Left lung (tissue), 10 donors: Measurements from ENCODE around the gene UBE2I. TPM values are rescaled to one million over a fixed set of nuclear protein-coding genes. Genes with fewer than 3 reads are reported as not detected.
"Not testable (repeated sequence)": the region's sequence is repeated elsewhere in the genome, so short reads cannot be mapped to it uniquely, and the experiment has no call there.

Experiments used
- ATAC-seq: fragments of 200-7000 bp; cut with Tn5 transposase; one replicate; pipeline ENCODE4 v1.9.1; 2020; ENCODE audit warnings: moderate library complexity
- DNase-seq, 4 donors: peaks; one replicate each; pipeline ENCODE4 v3.0.0-alpha.2; 2013 to 2020
- H3K27ac ChIP-seq, 2 donors: fragments of 200-600 bp; sonication (generic) in 1 of 2; one replicate each; pipeline versions ENCODE4 v1.5.0 to v1.8.0; 2020 to 2021
- H3K27me3 ChIP-seq, 2 donors: fragments of 200-600 bp; sonication (generic) in 1 of 2; one replicate each; pipeline versions ENCODE4 v1.5.0 to v1.8.0; 2020 to 2021
- H3K36me3 ChIP-seq, 2 donors: fragments of 200-600 bp; sonication (generic) in 1 of 2; one replicate each; pipeline versions ENCODE4 v1.5.0 to v1.8.0; 2020 to 2021
- H3K4me1 ChIP-seq, 2 donors: fragments of 200-600 bp; one replicate each; pipeline ENCODE4 v1.8.0; 2021
- H3K4me3 ChIP-seq, 2 donors: fragments of 200-600 bp; sonication (generic) in 1 of 2; one replicate each; pipeline versions ENCODE4 v1.5.0 to v1.8.0; 2020 to 2021; ENCODE audit warnings: mild to moderate bottlenecking in 1 of 2
- H3K9me3 ChIP-seq, 2 donors: fragments of 200-600 bp; sonication (generic) in 1 of 2; one replicate each; pipeline versions ENCODE4 v1.5.0 to v1.8.0; 2020 to 2021
- intact Hi-C, 2 donors: fragments of 100-400 bp; cut with DNase I; formaldehyde crosslinking; loops; one replicate each; pipeline versions ENCODE4 v1.11.2 to v1.14.2; 2022
- polyA plus RNA-seq, 6 donors: library from polyadenylated mRNA; unstranded; fragments of 120-200 nt; gene quantifications; one replicate each; pipeline ENCODE4 v1.2.1, GENCODE V29; 2013; ENCODE audit not compliant: insufficient read length in 6 of 6
- total RNA-seq, 2 donors: library from RNA; stranded (reverse); fragmentation: NEBNext Ultra II Directional; extraction: Animal tissue kit (Norgen Biotek cat#: 25700); gene quantifications; one replicate each; pipeline ENCODE4 v1.2.1, GENCODE V29; 2021
- TF ChIP-seq, protein P1 (sequence below), 2 donors: fragments of 200-600 bp; sonication (generic) in 1 of 2; IDR thresholded peaks; one replicate each; pipeline versions ENCODE4 v1.5.0 to v1.8.0; 2021; ENCODE audit warnings: antibody characterized with exemption in 2 of 2
- donor health status: DM: no; HTN: yes; CAD: no.
- donor health status: DM: no; HTN: no; CAD: no.

The UBE2I gene
- total and polyA plus RNA-seq, 8 donors, result 89.0 to 188 (median 142) TPM

DNA sequence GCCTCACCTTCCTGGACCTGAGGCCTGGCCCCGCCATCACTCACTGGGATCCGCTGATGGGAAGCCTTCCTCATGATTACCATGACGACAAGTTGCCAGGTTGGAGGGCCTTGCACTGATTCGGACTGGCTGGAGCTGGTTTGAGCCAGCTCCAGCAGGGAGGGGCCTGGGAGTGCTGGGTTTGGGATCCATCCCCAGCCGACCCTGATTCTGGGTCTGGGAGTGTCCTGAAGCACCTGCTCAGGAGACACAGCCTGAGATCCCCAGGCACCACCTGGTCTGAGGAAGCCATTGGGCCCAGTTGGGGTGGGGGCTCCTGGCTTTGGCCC, 18.1 kb downstream of the UBE2I start:
- ATAC-seq (no peak), DNase-seq (no peak)
- TF ChIP-seq, protein P1, sequence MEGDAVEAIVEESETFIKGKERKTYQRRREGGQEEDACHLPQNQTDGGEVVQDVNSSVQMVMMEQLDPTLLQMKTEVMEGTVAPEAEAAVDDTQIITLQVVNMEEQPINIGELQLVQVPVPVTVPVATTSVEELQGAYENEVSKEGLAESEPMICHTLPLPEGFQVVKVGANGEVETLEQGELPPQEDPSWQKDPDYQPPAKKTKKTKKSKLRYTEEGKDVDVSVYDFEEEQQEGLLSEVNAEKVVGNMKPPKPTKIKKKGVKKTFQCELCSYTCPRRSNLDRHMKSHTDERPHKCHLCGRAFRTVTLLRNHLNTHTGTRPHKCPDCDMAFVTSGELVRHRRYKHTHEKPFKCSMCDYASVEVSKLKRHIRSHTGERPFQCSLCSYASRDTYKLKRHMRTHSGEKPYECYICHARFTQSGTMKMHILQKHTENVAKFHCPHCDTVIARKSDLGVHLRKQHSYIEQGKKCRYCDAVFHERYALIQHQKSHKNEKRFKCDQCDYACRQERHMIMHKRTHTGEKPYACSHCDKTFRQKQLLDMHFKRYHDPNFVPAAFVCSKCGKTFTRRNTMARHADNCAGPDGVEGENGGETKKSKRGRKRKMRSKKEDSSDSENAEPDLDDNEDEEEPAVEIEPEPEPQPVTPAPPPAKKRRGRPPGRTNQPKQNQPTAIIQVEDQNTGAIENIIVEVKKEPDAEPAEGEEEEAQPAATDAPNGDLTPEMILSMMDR (IDR thresholded peaks at IDR 0.05), result no peak
- Histone ChIP-seq H3K27me3 (peaks cover 8 to 22% of the 10 kb centered on the region in 2 donors), H3K27ac (no peak overlapping the region), H3K9me3 (peaks cover 0 to 9% of the 10 kb centered on the region in 2 donors), H3K4me1 (peaks cover 0 to 16% of the 10 kb centered on the region in 2 donors), H3K36me3 (peaks cover 0 to 50% of the 10 kb centered on the region in 2 donors), H3K4me3 (no peak overlapping the region)
- intact Hi-C loops, result no loop called here

DNA sequence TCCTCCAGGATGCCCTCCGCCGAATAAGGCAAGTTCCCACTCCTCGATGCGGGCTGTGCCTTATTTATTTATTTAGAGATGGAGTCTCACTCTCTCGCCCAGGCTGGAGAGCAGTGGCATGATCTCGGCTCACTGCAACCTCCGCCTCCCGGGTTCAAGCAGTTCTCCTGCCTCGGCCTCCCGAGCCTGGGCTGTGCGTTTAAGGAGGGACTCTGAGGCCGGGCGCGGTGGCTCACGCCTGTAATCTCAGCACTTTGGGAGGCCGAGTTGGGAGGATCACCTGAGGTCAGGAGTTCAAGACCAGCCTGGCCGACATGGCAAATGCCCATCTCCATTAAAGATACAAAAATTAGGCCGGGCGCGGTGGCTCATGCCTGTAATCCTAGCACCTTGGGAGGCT, 18.7 kb downstream of the UBE2I start:
- DNase-seq, intact Hi-C loops, H3K4me3 ChIP-seq, ATAC-seq, H3K27ac ChIP-seq, H3K9me3 ChIP-seq: not testable (repeated sequence)
- Histone ChIP-seq H3K27me3 (peaks cover 13 to 28% of the 10 kb centered on the region in 2 donors), H3K36me3 (peaks cover 0 to 44% of the 10 kb centered on the region in 2 donors), H3K4me1 (peaks cover 0 to 22% of the 10 kb centered on the region in 2 donors)

DNA sequence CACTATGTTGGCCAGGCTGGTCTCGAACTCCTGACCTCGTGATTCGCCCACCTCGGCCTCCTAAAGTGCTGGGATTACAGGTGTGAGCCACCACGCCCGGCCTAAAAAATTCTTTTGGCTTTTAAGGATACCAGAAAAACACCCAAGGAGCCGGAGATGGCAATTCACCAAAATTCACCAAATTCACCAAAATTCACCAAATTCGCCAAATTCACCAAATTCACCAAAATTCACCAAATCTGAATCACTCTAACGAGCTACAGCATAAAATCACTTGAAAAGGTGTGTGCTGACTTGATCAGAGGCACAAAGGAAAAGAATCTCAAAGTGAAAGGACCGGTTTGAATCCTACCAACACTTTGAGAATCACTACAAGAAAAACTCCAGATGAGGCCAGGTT, 19.5 kb downstream of the UBE2I start:
- not testable (repeated sequence) for DNase-seq

DNA sequence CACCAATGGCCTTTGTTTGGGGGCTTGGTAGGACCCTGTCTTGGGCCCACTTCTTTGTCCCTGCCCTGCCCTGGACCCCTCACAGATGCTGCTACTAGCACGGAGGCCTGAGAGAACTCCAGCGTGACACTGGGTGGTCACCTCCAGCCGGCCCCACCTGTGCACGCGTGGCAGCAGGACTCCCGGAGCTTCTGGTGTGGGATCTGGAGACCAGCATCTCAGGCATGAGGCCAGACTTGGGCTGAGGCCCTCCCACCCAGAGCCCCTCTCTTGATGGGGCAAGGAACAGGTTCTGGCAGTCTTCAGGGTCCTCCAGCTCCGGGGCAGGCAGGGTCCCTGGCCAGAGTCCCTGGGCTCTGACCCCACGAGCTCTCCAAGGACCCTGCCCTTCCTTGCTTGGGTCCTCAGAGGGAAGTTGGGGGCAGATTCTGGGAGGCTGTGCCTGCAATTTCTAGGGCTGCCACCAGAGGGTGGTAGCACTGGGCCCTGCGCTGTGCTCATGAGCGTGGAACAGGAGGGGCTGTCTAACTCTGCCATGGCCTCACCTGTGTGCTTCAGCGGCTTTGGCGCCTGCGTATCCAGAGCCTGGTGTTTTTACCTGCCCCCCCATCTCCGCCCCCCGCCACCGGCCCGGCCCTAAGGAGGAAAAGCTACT, 21.0 kb downstream of the UBE2I start:
- peaks cover 0 to 22% of the 10 kb centered on the region in 2 donors for H3K36me3 ChIP-seq
- no peak overlapping the region for H3K27ac ChIP-seq
- intact Hi-C loops, result no loop called here
- peaks cover 5 to 37% of the 10 kb centered on the region in 2 donors for H3K4me1 ChIP-seq
- ATAC-seq, result no peak
- H3K27me3 ChIP-seq, result peaks cover 34 to 50% of the 10 kb centered on the region in 2 donors
- H3K4me3 ChIP-seq, result no peak overlapping the region
- peaks cover 0 to 9% of the 10 kb centered on the region in 2 donors for H3K9me3 ChIP-seq
- TF ChIP-seq, protein P1 (IDR thresholded peaks at IDR 0.05), result peak; percentile 9 to 61
- no peak for DNase-seq

More for the DNA sequence above, 19.5 kb downstream of the UBE2I start:
- H3K36me3 ChIP-seq, result peaks cover 0 to 36% of the 10 kb centered on the region in 2 donors
- H3K4me1 ChIP-seq, result peaks cover 3 to 30% of the 10 kb centered on the region in 2 donors
- ATAC-seq, H3K27ac ChIP-seq, H3K4me3 ChIP-seq, H3K9me3 ChIP-seq, intact Hi-C loops: not testable (repeated sequence)
- peaks cover 22 to 36% of the 10 kb centered on the region in 2 donors for H3K27me3 ChIP-seq

DNA sequence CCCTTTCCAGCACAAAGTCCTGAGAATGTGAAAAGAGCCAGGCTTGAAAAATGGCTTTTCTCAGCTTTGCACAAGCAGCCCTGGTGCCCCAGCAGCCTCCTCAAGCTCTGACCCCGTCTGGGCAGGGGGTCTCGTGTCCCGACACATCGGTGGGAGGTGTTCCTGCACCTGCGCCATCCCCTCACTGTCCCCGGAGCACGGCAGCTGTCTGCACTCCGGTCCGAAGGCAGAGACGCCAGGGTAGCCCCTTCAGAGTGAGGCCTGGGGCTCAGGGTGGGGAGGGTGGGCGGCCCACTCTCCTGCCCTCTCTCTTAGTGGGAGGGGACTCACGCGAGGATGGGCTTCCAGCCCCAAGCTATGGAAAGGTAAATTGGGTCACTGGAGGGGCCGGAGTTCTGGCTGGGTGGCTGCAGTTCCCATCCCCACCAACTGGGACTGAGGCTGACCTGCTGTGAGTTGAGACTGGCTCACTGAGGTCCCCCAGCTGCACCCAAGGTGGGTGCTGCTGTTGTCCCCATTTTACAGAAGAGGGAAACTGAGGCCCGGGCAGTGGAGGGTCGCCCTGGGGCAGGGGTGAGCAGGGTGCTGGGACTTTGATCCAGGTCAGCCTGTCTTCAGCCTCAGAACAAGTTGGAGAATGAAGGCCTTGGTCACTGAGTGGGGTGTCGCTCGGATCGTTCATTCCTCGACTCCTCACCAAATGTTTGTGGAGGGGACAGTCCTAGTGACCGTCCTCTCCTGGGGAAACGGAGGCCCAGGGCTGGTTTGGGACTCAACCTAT, 21.7 kb downstream of the UBE2I start:
- peaks cover 0 to 14% of the 10 kb centered on the region in 2 donors for H3K36me3 ChIP-seq
- intact Hi-C loops, result no loop called here
- no peak for ATAC-seq
- peaks cover 0 to 9% of the 10 kb centered on the region in 2 donors for H3K9me3 ChIP-seq
- peaks cover 34 to 58% of the 10 kb centered on the region in 2 donors for H3K27me3 ChIP-seq
- peaks cover 5 to 37% of the 10 kb centered on the region in 2 donors for H3K4me1 ChIP-seq
- TF ChIP-seq, protein P1 (IDR thresholded peaks at IDR 0.05), result no peak
- H3K27ac ChIP-seq, result peak overlapping the region in 1 of 2 donors; percentile 53
- H3K4me3 ChIP-seq, result peak overlapping the region in 1 of 2 donors; percentile 36
- no peak for DNase-seq
